A673 (cell line): ENCODE results near the gene PTPRK.

ENCODE experiments used
- CTCF ChIP-seq: fragments of 300-800, 200-600 bp; sonication (generic); conservative IDR thresholded peaks from 2 replicates; pipeline ENCODE4 v1.5.1; 2017; ENCODE audit warnings: low read depth, mild to moderate bottlenecking, antibody characterized with exemption, low read length, moderate library complexity, mixed read lengths
- EZH2 ChIP-seq: fragments of 200-600 bp; sonication (generic); IDR thresholded peaks from 2 replicates; pipeline ENCODE4 v1.6.1; 2017; ENCODE audit warnings: borderline replicate concordance, low read depth, mild to moderate bottlenecking, mixed read lengths, antibody characterized with exemption, low read length; ENCODE audit not compliant: poor library complexity, severe bottlenecking

DNA sequence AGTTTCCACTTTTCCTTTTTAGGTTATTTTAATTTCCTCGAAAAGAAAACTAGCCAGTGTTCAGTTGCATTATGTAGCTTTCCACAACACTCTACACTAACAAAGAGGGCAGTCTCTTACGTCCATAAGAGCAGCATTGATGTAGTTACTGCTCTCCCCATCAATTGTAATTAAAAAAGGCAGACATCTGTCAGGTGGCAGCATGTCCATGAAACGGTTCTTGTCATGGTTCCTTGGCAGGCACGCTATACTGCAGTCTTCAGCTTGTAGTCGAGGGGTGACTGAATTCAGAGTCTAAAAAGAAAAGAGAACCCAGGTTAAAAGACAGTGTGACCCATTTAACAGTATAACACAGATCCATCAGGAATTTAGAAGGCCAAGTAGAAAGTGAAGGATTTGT is 539.4 kb downstream of the PTPRK start:
- TF ChIP-seq CTCF = no peak
- TF ChIP-seq EZH2 = no peak
